ENCODE results near the gene PNKP.

PNKP gene

GRCh38 chr19:49869484-49870308, 2.3 kb upstream of the PNKP start:
- H3K4me2 ChIP-seq (ENCODE audit: low read length): peak overlapping the region; percentile 98
- 0 out of 2 replicates have a peak, but pooled peaks cover 5% of the 10 kb centered on the region for H4K20me1 ChIP-seq (ENCODE audit: control insufficient read depth, insufficient read depth, low read depth, low read length)
- peaks cover 11% of the 10 kb centered on the region for H3F3A ChIP-seq (ENCODE audit: control insufficient read depth, insufficient read depth)
- H3K36me3 ChIP-seq (ENCODE audit: control insufficient read depth, low read length): peaks cover 17% of the 10 kb centered on the region
- peaks cover 47% of the 10 kb centered on the region for H3K4me1 ChIP-seq (ENCODE audit: control insufficient read depth, low read length)
- no peaks in the 10 kb centered on the region for H3K9me3 ChIP-seq (ENCODE audit: control insufficient read depth, insufficient read depth, low read length)
- TF ChIP-seq CTCF (IDR thresholded peaks at IDR 0.05; ENCODE audit: low read depth, low read length, poor library complexity, severe bottlenecking) (no peak), EZH2phosphoT487 (IDR thresholded peaks at IDR 0.05; ENCODE audit: borderline replicate concordance, low read length) (no peak)
- H3K79me2 ChIP-seq (ENCODE audit: control insufficient read depth, low read length): peaks cover 37% of the 10 kb centered on the region
- H3K27ac ChIP-seq (ENCODE audit: low read depth, low read length): peak overlapping the region; percentile 91; the same call in 1 of the 2 replicates
- peak overlapping the region; percentile 89 for H3K4me3 ChIP-seq (ENCODE audit: low read length)
- no peaks in the 10 kb centered on the region for H3K27me3 ChIP-seq (ENCODE audit: control insufficient read depth, low read length)
- no peaks in the 10 kb centered on the region for H3K9me2 ChIP-seq (replicated peaks; ENCODE audit: control insufficient read depth, low read length)

DNA sequence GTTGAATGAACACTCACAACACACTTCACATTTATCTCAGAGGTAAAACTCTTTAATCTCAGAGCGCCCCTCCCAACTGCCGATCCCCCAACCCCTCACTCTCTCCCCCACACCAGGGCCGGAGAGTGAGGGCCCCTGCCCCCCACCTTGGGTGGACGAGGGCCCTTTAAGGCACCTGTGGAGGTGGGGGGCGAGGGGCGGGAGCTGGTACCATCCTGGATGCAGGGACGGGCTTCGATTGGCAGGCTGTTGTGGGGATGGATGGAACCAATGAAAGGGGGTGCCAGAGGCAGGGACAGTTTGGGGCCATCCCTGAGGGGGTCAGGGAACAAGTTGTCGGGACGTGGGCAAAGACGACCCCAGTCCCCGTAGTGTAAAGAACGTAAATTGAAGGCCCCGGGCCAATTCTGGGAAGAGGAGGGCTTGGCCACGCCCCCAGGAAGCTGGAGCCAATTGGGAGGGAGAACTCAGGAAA, 1.7 kb upstream of the PNKP start:
- Histone ChIP-seq H3K4me2 (ENCODE audit: low read length) (peak overlapping the region; percentile 98), H3K4me1 (ENCODE audit: control insufficient read depth, low read length) (peaks cover 48% of the 10 kb centered on the region)

DNA sequence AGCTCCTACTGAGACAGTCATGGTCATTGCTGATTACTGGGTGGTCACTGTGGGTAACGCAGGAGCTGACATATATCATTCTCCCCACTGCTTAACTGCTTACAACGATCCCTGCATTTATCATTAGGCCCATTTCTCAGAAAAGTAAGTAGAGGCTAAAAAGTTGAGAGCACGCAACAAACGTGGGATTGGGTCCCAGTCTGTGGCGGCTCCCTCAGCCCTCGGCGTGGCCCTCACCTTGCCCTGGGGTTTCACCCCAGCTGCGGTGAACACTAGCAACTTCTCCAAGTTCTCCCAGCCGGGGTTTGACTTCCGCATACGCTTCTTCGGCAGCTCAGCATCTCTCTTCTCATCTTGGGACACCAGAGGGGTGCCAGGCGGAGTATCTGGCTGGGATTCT, 2.5 kb downstream of the PNKP start:
- no peaks in the 10 kb centered on the region for H3K9me2 ChIP-seq (replicated peaks; ENCODE audit: control insufficient read depth, low read length)
- H3K79me2 ChIP-seq (ENCODE audit: control insufficient read depth, low read length): peaks cover 43% of the 10 kb centered on the region
- peaks cover 37% of the 10 kb centered on the region for H3K4me1 ChIP-seq (ENCODE audit: control insufficient read depth, low read length)
- no peaks in the 10 kb centered on the region for H3K9me3 ChIP-seq (ENCODE audit: control insufficient read depth, insufficient read depth, low read length)
- peak overlapping the region; percentile 89; the same call in 1 of the 2 replicates for H3K4me3 ChIP-seq (ENCODE audit: low read length)
- no peak overlapping the region for H3K27ac ChIP-seq (ENCODE audit: low read depth, low read length)
- H3K4me2 ChIP-seq (ENCODE audit: low read length): peak overlapping the region; percentile 98; the same call in 1 of the 2 replicates
- 0 out of 2 replicates have a peak, but pooled peaks cover 10% of the 10 kb centered on the region for H4K20me1 ChIP-seq (ENCODE audit: control insufficient read depth, insufficient read depth, low read depth, low read length)
- TF ChIP-seq EZH2phosphoT487 (IDR thresholded peaks at IDR 0.05; ENCODE audit: borderline replicate concordance, low read length): no peak
- TF ChIP-seq CTCF (IDR thresholded peaks at IDR 0.05; ENCODE audit: low read depth, low read length, poor library complexity, severe bottlenecking): no peak
- peaks cover 55% of the 10 kb centered on the region for H3K36me3 ChIP-seq (ENCODE audit: control insufficient read depth, low read length)
- no peaks in the 10 kb centered on the region for H3K27me3 ChIP-seq (ENCODE audit: control insufficient read depth, low read length)
- H3F3A ChIP-seq (ENCODE audit: control insufficient read depth, insufficient read depth): peaks cover 11% of the 10 kb centered on the region

More for the DNA sequence above, 1.7 kb upstream of the PNKP start:
- peak overlapping the region; percentile 89 for H3K4me3 ChIP-seq (ENCODE audit: low read length)
- H3K9me2 ChIP-seq (replicated peaks; ENCODE audit: control insufficient read depth, low read length): no peaks in the 10 kb centered on the region
- no peaks in the 10 kb centered on the region for H3K9me3 ChIP-seq (ENCODE audit: control insufficient read depth, insufficient read depth, low read length)
- peaks cover 39% of the 10 kb centered on the region for H3K79me2 ChIP-seq (ENCODE audit: control insufficient read depth, low read length)
- H3K27me3 ChIP-seq (ENCODE audit: control insufficient read depth, low read length): no peaks in the 10 kb centered on the region
- peaks cover 24% of the 10 kb centered on the region for H3K36me3 ChIP-seq (ENCODE audit: control insufficient read depth, low read length)
- TF ChIP-seq EZH2phosphoT487 (IDR thresholded peaks at IDR 0.05; ENCODE audit: borderline replicate concordance, low read length): no peak
- no peak for TF ChIP-seq CTCF (IDR thresholded peaks at IDR 0.05; ENCODE audit: low read depth, low read length, poor library complexity, severe bottlenecking)
- H3F3A ChIP-seq (ENCODE audit: control insufficient read depth, insufficient read depth): peaks cover 11% of the 10 kb centered on the region
- H3K27ac ChIP-seq (ENCODE audit: low read depth, low read length): peak overlapping the region; percentile 91
- 0 out of 2 replicates have a peak, but pooled peaks cover 10% of the 10 kb centered on the region for H4K20me1 ChIP-seq (ENCODE audit: control insufficient read depth, insufficient read depth, low read depth, low read length)
